A204.1 (cell line): ENCODE data around the gene CX3CL1.
"Not testable (repeated sequence)": the region's sequence is repeated elsewhere in the genome, so short reads cannot be mapped to it uniquely, and the experiment has no call there.

Experiments used
- FAIRE-seq: peaks from 2 replicates; lab custom pipeline; 2012; peaks lifted over from hg19 to GRCh38; lab: Jason Lieb, UNC

Gene CX3CL1

DNA sequence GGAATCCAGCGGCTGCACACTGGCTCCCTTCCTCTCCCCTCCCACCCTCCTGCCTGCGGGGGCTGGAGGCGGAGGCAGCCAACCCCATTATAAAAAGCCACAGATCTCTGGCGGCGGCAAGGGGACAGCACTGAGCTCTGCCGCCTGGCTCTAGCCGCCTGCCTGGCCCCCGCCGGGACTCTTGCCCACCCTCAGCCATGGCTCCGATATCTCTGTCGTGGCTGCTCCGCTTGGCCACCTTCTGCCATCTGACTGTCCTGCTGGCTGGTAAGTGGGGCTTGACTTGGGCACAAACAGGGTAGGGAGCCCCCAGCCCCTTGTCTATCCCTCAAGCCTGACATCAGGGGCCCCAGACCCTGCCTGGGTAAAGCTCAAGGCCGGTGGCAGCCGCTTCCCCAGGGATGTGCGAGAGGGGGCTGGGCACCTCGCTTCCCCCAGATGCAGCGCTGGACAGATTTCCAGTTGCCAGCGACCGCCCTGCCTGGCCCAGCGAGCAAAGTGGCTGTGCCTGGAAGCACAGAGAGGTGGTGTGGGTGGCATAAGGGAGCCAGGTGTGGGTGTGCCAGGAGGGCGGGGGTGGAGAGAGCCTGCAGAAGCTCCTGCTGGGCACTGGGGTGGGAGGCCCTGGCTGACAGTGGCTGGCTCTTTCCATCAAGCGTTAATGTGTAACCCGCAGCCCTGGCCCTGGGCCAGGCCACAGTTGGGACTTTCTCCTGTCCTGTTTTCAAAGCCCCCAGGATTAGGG lies at the start of gene CX3CL1:
Gene CX3CL1 (plus strand): TSS at position 119 of the 745 bp plus-strand sequence. CDS start 79 bp downstream, at position 198.
- no peak for FAIRE-seq

GRCh38 chr16:57324749-57325148 lies 47.5 kb upstream of the CX3CL1 start:
- FAIRE-seq, result no peak

- no peak for FAIRE-seq
Measured at GRCh38 chr16:57325458-57325857, 46.8 kb upstream of the CX3CL1 start.

GRCh38 chr16:57329718-57330327 lies 42.5 kb upstream of the CX3CL1 start:
- peak; percentile 11 for FAIRE-seq

DNA sequence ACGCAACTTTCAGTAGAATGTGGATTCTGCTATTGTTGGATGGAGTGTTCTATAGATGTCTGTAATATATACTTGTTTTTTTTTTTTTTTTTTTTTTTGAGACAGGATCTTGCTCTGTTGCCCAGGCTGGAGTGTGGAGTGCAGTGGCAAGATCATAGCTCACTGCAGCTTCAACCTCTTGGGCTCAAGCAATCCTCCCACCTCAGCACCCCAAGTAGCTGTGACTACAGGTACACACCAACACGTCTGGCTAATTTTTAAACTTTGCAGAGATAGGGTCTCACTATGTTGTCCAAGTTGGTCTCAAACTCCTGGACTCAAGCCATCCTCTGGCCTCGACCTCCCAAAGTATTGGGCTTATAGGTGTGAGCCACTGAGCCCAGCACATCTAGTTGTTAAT lies 40.9 kb upstream of the CX3CL1 start:
- no peak for FAIRE-seq

GRCh38 chr16:57333402-57333801 lies 38.9 kb upstream of the CX3CL1 start:
- no peak for FAIRE-seq

DNA sequence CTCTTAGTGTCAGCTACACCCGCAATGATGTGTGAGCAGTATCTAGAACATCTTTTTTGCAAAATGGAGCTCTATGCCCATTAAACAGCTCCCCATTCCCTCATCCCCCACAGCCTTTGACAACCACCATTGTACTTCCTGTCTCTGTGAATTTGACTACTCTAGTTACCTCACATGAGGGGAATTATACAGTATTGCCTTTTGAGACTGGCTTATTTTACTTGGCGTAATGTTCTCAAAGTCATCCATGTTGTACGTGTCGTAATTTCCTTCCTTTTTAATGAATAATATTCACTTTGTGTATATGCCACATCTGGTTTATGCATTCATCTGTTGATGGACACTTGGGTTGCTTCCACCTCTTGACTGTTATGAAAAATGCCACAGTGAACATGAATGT lies 36.9 kb upstream of the CX3CL1 start:
- no peak for FAIRE-seq

GRCh38 chr16:57341062-57341440 lies 31.2 kb upstream of the CX3CL1 start:
- no peak for FAIRE-seq

DNA sequence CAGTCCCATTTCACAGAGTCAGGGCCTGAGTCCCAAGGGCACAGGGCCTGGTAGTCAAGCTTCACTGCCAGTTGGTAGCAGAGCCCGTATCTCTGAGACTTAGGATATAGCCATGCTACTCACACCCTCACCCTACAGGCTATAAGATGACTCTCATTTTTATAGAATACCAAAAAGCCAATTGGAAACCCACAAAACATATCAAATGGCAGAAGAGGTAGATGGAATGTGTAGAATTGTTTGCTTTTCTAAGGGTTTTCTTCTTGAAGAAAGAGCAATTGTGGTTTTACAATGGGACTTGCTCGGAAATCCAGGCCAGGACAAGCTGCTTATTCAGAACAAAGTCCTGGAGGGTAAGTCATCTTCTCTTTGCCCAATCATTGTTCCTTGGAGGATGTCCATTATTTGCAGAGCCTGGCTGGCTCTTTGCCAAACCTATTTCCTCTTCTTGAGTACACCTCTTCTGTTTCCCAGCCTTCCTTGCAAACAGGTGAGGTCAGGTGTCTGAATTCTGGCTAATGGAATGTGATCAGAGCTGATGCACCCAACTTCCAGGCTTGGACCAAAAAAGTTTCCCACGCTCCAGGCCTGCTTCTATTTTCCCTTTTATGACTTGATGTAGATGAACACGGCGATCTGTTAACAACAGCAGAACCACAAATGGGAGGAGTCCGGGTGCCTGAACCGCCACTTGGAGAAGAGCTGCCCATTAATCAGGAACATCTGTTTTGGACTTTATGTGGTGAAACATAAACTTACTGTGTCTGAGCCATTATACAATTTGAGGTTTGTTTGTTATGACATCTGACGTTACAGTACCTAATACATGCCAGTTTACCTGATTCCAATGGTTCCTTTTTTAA lies 30.6 kb upstream of the CX3CL1 start:
- FAIRE-seq, result no peak

DNA sequence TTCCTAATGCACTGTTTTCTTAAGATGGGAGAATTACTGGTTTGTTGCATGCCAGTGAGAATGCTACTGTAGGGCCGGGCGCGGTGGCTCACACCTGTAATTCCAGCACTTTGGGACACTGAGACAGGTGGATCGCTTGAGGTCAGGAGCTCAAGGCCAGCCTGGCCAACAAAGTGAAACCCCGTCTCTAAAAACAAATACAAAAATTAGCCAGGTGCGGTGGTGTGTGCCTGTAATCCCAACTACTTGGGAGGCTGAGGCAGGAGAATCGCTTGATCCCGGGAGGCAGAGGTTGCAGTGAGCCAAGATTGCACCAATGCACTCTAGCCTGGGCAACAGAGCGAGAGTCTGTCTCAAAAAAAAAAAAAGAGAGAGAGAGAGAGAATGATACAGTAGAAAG lies 29.7 kb upstream of the CX3CL1 start:
- not testable (repeated sequence) for FAIRE-seq

DNA sequence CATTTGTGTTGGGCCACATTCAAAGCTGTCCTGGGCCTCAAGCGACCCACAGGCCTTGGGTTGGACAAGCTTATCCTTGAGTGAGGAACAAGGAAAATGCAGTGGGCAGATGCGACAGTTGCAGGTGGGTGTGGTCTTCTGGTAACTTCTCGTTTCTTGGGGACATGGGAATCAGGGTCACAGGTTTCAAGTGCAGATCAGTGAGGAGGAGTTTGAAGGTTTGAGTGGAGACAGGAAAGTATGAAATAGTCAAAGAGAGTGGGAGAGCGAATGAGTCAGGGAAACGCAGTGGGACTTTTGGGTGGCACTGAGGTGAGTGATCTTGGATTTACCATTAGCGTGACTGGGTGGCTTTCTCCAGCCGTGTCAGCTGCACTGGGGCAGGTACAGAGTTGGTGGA lies 29.1 kb upstream of the CX3CL1 start:
- no peak for FAIRE-seq

DNA sequence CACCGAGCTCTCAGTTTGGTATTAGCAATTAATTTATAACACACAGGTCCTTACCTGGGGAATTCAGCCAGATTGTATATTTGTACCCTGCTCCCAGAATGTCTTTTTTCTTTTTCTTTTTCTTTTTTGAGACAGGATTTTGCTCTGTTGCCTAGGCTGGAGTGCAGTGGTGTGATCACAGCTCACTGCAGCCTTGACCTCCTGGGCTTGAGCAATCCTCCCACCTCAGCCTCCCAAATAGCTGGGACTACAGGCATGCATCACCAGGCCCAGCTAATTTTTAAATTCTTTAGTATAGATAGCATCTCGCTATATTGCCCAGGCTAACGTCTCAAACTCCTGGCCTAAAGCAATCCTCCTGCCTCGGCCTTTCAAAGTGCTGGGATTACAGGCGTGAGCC lies 28.2 kb upstream of the CX3CL1 start:
- not testable (repeated sequence) for FAIRE-seq

DNA sequence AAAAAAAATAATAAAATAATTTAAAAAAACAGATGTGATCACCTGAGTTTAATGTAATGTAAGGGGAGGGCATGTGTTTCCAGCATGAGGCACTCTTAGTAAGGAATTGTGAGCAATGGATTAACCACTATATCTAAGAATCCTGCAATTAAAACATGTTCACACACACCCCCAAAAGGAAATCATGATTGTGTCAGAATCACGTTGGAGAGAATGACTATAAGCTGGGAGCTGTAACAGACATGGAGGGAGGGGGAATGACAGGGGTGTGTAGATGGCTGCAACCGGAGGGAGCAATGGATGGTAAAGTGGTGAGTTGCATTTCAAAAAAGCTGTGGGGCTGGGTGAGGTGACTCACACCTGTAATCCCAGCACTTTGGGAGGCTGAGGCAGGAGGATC lies 27.3 kb upstream of the CX3CL1 start:
- no peak for FAIRE-seq

GRCh38 chr16:57345666-57346204 lies 26.6 kb upstream of the CX3CL1 start:
- no peak for FAIRE-seq

GRCh38 chr16:57347858-57348257 lies 24.4 kb upstream of the CX3CL1 start:
- no peak for FAIRE-seq

DNA sequence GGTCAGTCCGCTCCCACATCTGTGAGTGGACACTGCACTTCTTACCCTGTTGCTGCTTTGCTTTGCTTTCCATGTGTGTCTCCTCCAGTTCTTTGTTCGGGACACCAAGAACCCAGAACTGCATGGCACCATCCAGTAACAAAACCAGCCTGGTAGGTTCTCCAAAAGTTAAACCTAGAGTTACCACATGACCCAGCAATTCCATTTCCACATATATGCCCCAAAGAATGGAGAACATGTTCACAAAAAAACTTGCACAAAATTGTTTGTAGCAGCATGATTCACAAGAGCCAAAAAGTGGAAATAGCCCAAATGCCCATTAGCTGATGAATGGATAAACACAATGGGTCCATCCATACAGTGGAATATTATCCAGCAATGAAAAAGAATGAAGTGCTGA lies 24.0 kb upstream of the CX3CL1 start:
- FAIRE-seq, result no peak

GRCh38 chr16:57349212-57350031 lies 22.9 kb upstream of the CX3CL1 start:
- no peak for FAIRE-seq

DNA sequence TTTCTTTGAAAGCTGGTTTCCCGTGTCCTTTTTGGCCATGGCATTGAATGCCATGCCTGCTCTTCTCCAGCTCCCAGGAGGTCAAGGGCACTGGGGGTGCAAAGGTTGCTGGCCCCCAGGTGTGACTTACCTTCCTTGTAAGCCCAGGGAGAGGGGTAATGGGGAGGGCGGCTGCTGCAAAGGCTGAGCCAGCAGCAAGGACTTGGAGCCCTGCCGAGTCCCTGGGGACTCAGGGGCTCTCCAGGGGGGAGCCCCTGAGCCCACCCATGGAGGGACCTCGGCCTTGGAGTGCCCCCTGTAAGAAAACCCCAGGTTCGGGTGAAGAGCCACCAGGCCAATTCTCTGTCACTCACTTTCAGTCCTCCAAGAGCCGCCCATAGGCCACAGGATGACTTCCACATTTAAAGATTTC lies 19.6 kb upstream of the CX3CL1 start:
- FAIRE-seq, result no peak

GRCh38 chr16:57354311-57354710 lies 18.0 kb upstream of the CX3CL1 start:
- no peak for FAIRE-seq

- FAIRE-seq, result no peak
Measured at GRCh38 chr16:57355898-57356414, 16.3 kb upstream of the CX3CL1 start.

GRCh38 chr16:57356547-57356946 lies 15.7 kb upstream of the CX3CL1 start:
- FAIRE-seq, result no peak
